Adrenal gland (tissue), 5 donors: ENCODE measurements around the gene PAPOLA.

Source experiments
- CTCF ChIP-seq, 6 experiments: fragments of 450-650 bp in 4 of 6; fragments of 200-600 bp in 2 of 6; sonication (generic) in 1 of 6; IDR thresholded peaks; 1 replicate in 5 of 6; 2 replicates in 1 of 6; pipeline versions ENCODE4 v1.5.1 to v1.8.0; 2016 to 2021; ENCODE audit warnings: antibody characterized with exemption in 6 of 6, mild to moderate bottlenecking in 2 of 6, moderate library complexity in 1 of 6
- POLR2A ChIP-seq, 2 donors: fragments of 450-650 bp; IDR thresholded peaks; one replicate each; pipeline ENCODE4 v1.6.1; 2017; ENCODE audit warnings: antibody characterized with exemption in 2 of 2, mild to moderate bottlenecking in 2 of 2, moderate library complexity in 1 of 2
- donor health status: DM: no; HTN: no; CAD: no.

- TF ChIP-seq POLR2A (IDR thresholded peaks at IDR 0.05) (no peak), CTCF (IDR thresholded peaks at IDR 0.05) (no peak)
These were observed 46.6 kb upstream of the PAPOLA start for GRCh38 chr14:96455588-96455987.
